ENCODE results near the gene CERS6.
A peak's percentile ranks its signal among the peaks of the same experiment; 100 is the strongest.

CERS6 gene

DNA sequence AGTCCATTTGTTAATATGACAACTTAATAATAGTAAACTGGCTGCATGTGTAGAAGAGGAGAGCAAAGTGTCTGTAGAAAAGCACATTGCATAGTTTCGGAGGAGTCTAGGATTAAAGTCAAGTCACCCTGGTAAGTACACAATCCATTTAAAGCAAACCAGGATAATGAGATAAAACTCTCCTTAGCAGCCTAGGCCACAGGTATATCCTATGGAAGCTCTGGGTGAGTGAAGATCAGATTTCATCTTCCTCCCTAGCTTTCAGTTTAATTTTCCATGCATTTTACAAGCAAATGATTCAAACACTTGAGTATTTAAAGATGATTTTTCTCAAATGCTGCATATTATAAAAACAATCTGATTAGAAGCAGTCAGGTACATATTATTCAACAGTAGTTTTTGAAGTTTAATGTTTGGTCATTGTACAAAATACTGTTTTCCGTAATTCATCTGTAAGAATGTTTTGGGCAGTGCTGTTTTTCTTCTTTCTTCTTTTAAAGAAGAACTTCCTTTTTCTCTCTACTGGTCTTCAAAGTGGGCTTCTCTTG is 10.2 kb downstream of the CERS6 start:
- ATAC-seq, result peak; percentile 43
- no peak for TF ChIP-seq ZNF8 (CRISPR knock-in tag; IDR thresholded peaks at IDR 0.05)
- TF ChIP-seq, protein P1, sequence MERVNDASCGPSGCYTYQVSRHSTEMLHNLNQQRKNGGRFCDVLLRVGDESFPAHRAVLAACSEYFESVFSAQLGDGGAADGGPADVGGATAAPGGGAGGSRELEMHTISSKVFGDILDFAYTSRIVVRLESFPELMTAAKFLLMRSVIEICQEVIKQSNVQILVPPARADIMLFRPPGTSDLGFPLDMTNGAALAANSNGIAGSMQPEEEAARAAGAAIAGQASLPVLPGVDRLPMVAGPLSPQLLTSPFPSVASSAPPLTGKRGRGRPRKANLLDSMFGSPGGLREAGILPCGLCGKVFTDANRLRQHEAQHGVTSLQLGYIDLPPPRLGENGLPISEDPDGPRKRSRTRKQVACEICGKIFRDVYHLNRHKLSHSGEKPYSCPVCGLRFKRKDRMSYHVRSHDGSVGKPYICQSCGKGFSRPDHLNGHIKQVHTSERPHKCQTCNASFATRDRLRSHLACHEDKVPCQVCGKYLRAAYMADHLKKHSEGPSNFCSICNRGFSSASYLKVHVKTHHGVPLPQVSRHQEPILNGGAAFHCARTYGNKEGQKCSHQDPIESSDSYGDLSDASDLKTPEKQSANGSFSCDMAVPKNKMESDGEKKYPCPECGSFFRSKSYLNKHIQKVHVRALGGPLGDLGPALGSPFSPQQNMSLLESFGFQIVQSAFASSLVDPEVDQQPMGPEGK (CRISPR knock-in tag; IDR thresholded peaks at IDR 0.05; ENCODE audit: borderline replicate concordance), result no peak
- TF ChIP-seq BACH2 (CRISPR knock-in tag; IDR thresholded peaks at IDR 0.05; ENCODE audit: borderline replicate concordance), result no peak
- TF ChIP-seq ESRRG (CRISPR knock-in tag; IDR thresholded peaks at IDR 0.05), result no peak
- no peak for TF ChIP-seq CSDC2 (CRISPR knock-in tag; IDR thresholded peaks at IDR 0.05)
- TF ChIP-seq, protein P2, sequence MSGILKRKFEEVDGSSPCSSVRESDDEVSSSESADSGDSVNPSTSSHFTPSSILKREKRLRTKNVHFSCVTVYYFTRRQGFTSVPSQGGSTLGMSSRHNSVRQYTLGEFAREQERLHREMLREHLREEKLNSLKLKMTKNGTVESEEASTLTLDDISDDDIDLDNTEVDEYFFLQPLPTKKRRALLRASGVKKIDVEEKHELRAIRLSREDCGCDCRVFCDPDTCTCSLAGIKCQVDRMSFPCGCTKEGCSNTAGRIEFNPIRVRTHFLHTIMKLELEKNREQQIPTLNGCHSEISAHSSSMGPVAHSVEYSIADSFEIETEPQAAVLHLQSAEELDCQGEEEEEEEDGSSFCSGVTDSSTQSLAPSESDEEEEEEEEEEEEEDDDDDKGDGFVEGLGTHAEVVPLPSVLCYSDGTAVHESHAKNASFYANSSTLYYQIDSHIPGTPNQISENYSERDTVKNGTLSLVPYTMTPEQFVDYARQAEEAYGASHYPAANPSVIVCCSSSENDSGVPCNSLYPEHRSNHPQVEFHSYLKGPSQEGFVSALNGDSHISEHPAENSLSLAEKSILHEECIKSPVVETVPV (CRISPR knock-in tag; IDR thresholded peaks at IDR 0.05), result no peak
- TF ChIP-seq SNAI2 (CRISPR knock-in tag; IDR thresholded peaks at IDR 0.05), result no peak
- TF ChIP-seq GLIS3 (CRISPR knock-in tag; IDR thresholded peaks at IDR 0.05), result no peak
- no peak for TF ChIP-seq OSR1 (CRISPR knock-in tag; IDR thresholded peaks at IDR 0.05)
- no peak for TF ChIP-seq TCF4 (CRISPR knock-in tag; IDR thresholded peaks at IDR 0.05; ENCODE audit: borderline replicate concordance)
- TF ChIP-seq ZFP3 (CRISPR knock-in tag; IDR thresholded peaks at IDR 0.05), result no peak
- no peak for TF ChIP-seq TOX (CRISPR knock-in tag; IDR thresholded peaks at IDR 0.05; ENCODE audit: borderline replicate concordance)
- no peak for TF ChIP-seq ZNF70 (CRISPR knock-in tag; IDR thresholded peaks at IDR 0.05)
- no peak for TF ChIP-seq RARB (CRISPR knock-in tag; IDR thresholded peaks at IDR 0.05)
- TF ChIP-seq PPARA (CRISPR knock-in tag; IDR thresholded peaks at IDR 0.05; ENCODE audit: borderline replicate concordance), result no peak
- TF ChIP-seq ARNTL (CRISPR knock-in tag; IDR thresholded peaks at IDR 0.05; ENCODE audit: borderline replicate concordance, low read depth), result no peak
- TF ChIP-seq ZNF565 (CRISPR knock-in tag; conservative IDR thresholded peaks at IDR 0.05; ENCODE audit: low read depth), result no peak
- TF ChIP-seq ISL1 (CRISPR knock-in tag; IDR thresholded peaks at IDR 0.05), result no peak
- TF ChIP-seq, protein P3, sequence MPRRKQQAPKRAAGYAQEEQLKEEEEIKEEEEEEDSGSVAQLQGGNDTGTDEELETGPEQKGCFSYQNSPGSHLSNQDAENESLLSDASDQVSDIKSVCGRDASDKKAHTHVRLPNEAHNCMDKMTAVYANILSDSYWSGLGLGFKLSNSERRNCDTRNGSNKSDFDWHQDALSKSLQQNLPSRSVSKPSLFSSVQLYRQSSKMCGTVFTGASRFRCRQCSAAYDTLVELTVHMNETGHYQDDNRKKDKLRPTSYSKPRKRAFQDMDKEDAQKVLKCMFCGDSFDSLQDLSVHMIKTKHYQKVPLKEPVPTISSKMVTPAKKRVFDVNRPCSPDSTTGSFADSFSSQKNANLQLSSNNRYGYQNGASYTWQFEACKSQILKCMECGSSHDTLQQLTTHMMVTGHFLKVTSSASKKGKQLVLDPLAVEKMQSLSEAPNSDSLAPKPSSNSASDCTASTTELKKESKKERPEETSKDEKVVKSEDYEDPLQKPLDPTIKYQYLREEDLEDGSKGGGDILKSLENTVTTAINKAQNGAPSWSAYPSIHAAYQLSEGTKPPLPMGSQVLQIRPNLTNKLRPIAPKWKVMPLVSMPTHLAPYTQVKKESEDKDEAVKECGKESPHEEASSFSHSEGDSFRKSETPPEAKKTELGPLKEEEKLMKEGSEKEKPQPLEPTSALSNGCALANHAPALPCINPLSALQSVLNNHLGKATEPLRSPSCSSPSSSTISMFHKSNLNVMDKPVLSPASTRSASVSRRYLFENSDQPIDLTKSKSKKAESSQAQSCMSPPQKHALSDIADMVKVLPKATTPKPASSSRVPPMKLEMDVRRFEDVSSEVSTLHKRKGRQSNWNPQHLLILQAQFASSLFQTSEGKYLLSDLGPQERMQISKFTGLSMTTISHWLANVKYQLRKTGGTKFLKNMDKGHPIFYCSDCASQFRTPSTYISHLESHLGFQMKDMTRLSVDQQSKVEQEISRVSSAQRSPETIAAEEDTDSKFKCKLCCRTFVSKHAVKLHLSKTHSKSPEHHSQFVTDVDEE (CRISPR knock-in tag; IDR thresholded peaks at IDR 0.05), result no peak

DNA sequence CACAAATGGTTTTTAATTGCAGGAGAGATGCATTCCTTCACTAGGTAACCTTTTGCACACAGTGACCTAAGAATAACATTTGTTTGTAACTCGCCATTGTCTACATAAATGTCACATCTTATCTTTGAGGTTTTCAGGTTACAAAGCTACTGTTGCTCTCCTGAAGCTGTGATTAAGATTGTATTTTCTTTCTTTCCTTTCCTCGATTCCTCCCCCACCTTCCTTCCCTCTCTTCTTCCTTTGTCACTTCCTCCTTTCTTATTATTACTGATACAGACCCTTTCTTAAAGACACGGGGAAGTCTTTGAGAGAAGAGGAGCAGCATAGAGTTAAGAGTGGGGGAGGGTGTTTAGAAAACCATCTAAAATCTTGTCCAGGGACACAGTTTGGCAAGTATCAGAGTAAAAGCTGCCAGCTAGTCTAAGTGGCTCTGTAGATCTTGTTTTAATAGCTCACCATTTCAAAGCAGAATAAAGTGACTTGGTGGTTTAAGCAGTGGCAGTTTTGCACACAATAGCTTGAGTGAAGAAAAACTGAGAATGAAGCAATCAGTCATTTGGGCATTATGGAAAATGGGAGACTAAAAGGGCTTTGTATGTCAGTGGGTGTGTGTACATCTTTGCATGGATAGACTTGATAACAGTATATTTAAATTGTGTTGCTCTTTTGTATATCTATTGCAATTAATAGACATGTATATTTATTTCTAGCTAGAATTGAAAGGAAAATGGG is 10.9 kb downstream of the CERS6 start:
- ATAC-seq, result no peak
- TF ChIP-seq ZNF8 (CRISPR knock-in tag; IDR thresholded peaks at IDR 0.05), result no peak

DNA sequence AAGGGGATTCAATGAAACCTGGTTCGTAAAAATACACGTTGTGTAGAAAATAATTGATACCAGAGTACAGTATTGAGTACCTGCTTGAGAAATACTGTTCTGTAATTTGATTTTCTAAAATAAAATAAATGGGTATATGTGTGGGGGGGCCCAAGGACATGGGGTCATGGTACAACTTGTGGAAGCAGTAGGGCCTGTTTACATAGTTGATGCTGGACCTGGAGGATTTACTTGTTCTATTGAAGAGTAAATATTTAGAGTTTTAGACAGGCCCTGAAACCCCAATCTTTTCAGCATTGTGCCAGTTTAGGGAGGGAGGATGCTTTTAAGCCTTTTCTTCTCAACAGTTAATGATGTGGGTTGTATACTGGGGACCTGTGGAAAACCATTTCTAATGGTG is 11.7 kb downstream of the CERS6 start:
- no peak for TF ChIP-seq SNAI2 (CRISPR knock-in tag; IDR thresholded peaks at IDR 0.05)
- no peak for TF ChIP-seq TCF4 (CRISPR knock-in tag; IDR thresholded peaks at IDR 0.05; ENCODE audit: borderline replicate concordance)
- no peak for TF ChIP-seq GLIS3 (CRISPR knock-in tag; IDR thresholded peaks at IDR 0.05)
- no peak for TF ChIP-seq ISL1 (CRISPR knock-in tag; IDR thresholded peaks at IDR 0.05)
- no peak for TF ChIP-seq TOX (CRISPR knock-in tag; IDR thresholded peaks at IDR 0.05; ENCODE audit: borderline replicate concordance)
- no peak for ATAC-seq

DNA sequence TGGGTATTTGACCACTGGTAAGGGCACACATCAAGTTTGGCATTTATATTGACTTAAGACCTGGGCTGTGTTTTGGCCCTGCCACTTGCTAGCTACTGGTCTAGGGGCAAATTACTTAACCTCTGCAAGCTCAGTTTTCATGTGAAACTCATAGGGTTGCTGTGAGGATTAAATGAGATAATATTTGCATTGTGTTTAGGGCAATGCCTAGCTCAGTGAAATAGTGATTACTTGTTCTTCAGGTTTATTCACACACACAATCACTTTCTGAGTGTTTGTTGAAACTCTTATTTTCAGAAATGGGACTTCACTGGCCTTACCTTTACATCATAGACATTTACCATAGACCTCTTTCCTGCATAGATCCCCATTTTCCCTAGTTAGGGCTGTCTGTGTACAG is 12.3 kb downstream of the CERS6 start:
- no peak for ATAC-seq
- no peak for TF ChIP-seq ZNF565 (CRISPR knock-in tag; conservative IDR thresholded peaks at IDR 0.05; ENCODE audit: low read depth)
- no peak for TF ChIP-seq ARNTL (CRISPR knock-in tag; IDR thresholded peaks at IDR 0.05; ENCODE audit: borderline replicate concordance, low read depth)
- TF ChIP-seq TOX (CRISPR knock-in tag; IDR thresholded peaks at IDR 0.05; ENCODE audit: borderline replicate concordance), result no peak
- TF ChIP-seq, protein P1 (CRISPR knock-in tag; IDR thresholded peaks at IDR 0.05; ENCODE audit: borderline replicate concordance), result no peak
- TF ChIP-seq, protein P4, sequence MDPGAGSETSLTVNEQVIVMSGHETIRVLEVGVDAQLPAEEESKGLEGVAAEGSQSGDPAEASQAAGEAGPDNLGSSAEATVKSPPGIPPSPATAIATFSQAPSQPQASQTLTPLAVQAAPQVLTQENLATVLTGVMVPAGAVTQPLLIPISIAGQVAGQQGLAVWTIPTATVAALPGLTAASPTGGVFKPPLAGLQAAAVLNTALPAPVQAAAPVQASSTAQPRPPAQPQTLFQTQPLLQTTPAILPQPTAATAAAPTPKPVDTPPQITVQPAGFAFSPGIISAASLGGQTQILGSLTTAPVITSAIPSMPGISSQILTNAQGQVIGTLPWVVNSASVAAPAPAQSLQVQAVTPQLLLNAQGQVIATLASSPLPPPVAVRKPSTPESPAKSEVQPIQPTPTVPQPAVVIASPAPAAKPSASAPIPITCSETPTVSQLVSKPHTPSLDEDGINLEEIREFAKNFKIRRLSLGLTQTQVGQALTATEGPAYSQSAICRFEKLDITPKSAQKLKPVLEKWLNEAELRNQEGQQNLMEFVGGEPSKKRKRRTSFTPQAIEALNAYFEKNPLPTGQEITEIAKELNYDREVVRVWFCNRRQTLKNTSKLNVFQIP (CRISPR knock-in tag; IDR thresholded peaks at IDR 0.05; ENCODE audit: borderline replicate concordance, low read depth), result no peak
- TF ChIP-seq ZFP3 (CRISPR knock-in tag; IDR thresholded peaks at IDR 0.05), result no peak
- no peak for TF ChIP-seq GLIS3 (CRISPR knock-in tag; IDR thresholded peaks at IDR 0.05)
- TF ChIP-seq BACH2 (CRISPR knock-in tag; IDR thresholded peaks at IDR 0.05; ENCODE audit: borderline replicate concordance), result no peak
- no peak for TF ChIP-seq SNAI2 (CRISPR knock-in tag; IDR thresholded peaks at IDR 0.05)
- TF ChIP-seq, protein P5, sequence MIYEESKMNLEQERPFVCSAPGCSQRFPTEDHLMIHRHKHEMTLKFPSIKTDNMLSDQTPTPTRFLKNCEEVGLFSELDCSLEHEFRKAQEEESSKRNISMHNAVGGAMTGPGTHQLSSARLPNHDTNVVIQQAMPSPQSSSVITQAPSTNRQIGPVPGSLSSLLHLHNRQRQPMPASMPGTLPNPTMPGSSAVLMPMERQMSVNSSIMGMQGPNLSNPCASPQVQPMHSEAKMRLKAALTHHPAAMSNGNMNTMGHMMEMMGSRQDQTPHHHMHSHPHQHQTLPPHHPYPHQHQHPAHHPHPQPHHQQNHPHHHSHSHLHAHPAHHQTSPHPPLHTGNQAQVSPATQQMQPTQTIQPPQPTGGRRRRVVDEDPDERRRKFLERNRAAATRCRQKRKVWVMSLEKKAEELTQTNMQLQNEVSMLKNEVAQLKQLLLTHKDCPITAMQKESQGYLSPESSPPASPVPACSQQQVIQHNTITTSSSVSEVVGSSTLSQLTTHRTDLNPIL (CRISPR knock-in tag; IDR thresholded peaks at IDR 0.05; ENCODE audit: low read depth), result no peak
- TF ChIP-seq ZNF8 (CRISPR knock-in tag; IDR thresholded peaks at IDR 0.05), result no peak
- TF ChIP-seq ESRRG (CRISPR knock-in tag; IDR thresholded peaks at IDR 0.05), result no peak
- no peak for TF ChIP-seq OSR1 (CRISPR knock-in tag; IDR thresholded peaks at IDR 0.05)
- no peak for TF ChIP-seq ZFP30 (CRISPR knock-in tag; IDR thresholded peaks at IDR 0.05)
- TF ChIP-seq CSDC2 (CRISPR knock-in tag; IDR thresholded peaks at IDR 0.05), result no peak
